Body of pancreas (tissue), 4 donors: ENCODE measurements around the gene THSD7A.

Experiments
- POLR2A ChIP-seq, 3 donors: fragments of 450-650 bp; IDR thresholded peaks; one replicate each; pipeline ENCODE4 v1.6.1; 2016; ENCODE audit warnings: antibody characterized with exemption in 3 of 3, mild to moderate bottlenecking in 2 of 3
- TF ChIP-seq, protein P1 (sequence below), 7 experiments: fragments of 450-650 bp in 4 of 7; fragments of 200-600 bp in 3 of 7; sonication (generic) in 3 of 7; IDR thresholded peaks; one replicate each; pipeline ENCODE4 v1.5.1; 2016 to 2019; ENCODE audit warnings: antibody characterized with exemption in 7 of 7

- TF ChIP-seq, protein P1, sequence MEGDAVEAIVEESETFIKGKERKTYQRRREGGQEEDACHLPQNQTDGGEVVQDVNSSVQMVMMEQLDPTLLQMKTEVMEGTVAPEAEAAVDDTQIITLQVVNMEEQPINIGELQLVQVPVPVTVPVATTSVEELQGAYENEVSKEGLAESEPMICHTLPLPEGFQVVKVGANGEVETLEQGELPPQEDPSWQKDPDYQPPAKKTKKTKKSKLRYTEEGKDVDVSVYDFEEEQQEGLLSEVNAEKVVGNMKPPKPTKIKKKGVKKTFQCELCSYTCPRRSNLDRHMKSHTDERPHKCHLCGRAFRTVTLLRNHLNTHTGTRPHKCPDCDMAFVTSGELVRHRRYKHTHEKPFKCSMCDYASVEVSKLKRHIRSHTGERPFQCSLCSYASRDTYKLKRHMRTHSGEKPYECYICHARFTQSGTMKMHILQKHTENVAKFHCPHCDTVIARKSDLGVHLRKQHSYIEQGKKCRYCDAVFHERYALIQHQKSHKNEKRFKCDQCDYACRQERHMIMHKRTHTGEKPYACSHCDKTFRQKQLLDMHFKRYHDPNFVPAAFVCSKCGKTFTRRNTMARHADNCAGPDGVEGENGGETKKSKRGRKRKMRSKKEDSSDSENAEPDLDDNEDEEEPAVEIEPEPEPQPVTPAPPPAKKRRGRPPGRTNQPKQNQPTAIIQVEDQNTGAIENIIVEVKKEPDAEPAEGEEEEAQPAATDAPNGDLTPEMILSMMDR (IDR thresholded peaks at IDR 0.05) = no peak
- no peak for TF ChIP-seq POLR2A (IDR thresholded peaks at IDR 0.05)
These were observed 258.8 kb downstream of the THSD7A start for GRCh38 chr7:11573128-11573750.
